Activated CD4-positive, alpha-beta T cell treated with anti-CD3 and anti-CD28 coated beads, Interleukin-2, amount 50 U/mL, for 16 hours (primary cell): ENCODE data around the gene MYO3B.
"Not testable (repeated sequence)": the region's sequence is repeated elsewhere in the genome, so short reads cannot be mapped to it uniquely, and the experiment has no call there.

Experiments used
- DNase-seq: peaks from one replicate; pipeline ENCODE4 v3.0.0-alpha.2; 2020

The MYO3B gene

GRCh38 chr2:170241756-170242155, 63.8 kb downstream of the MYO3B start:
- no peak for DNase-seq

GRCh38 chr2:170243118-170243837, 65.3 kb downstream of the MYO3B start:
- no peak for DNase-seq

GRCh38 chr2:170243898-170244297, 66.0 kb downstream of the MYO3B start:
- no peak for DNase-seq

GRCh38 chr2:170244555-170244954, 66.6 kb downstream of the MYO3B start:
- DNase-seq: no peak

- no peak for DNase-seq
Measured at GRCh38 chr2:170245312-170245711, 67.4 kb downstream of the MYO3B start.

GRCh38 chr2:170247333-170247732, 69.4 kb downstream of the MYO3B start:
- no peak for DNase-seq

- DNase-seq: no peak
Measured at GRCh38 chr2:170247882-170248393, 70.0 kb downstream of the MYO3B start.

GRCh38 chr2:170248574-170249393, 70.8 kb downstream of the MYO3B start:
- no peak for DNase-seq

GRCh38 chr2:170249761-170250160, 71.8 kb downstream of the MYO3B start:
- no peak for DNase-seq

- no peak for DNase-seq
Measured at GRCh38 chr2:170250584-170250983, 72.6 kb downstream of the MYO3B start.

GRCh38 chr2:170252414-170252813, 74.5 kb downstream of the MYO3B start:
- no peak for DNase-seq

- no peak for DNase-seq
Measured at GRCh38 chr2:170253721-170254230, 75.8 kb downstream of the MYO3B start.

- DNase-seq: no peak
Measured at GRCh38 chr2:170254293-170254732, 76.4 kb downstream of the MYO3B start.

- no peak for DNase-seq
Measured at GRCh38 chr2:170255137-170255536, 77.2 kb downstream of the MYO3B start.

- DNase-seq: no peak
Measured at GRCh38 chr2:170255971-170256370, 78.0 kb downstream of the MYO3B start.

- no peak for DNase-seq
Measured at GRCh38 chr2:170258382-170258781, 80.4 kb downstream of the MYO3B start.

- no peak for DNase-seq
Measured at GRCh38 chr2:170260188-170260587, 82.2 kb downstream of the MYO3B start.

GRCh38 chr2:170261566-170261965, 83.6 kb downstream of the MYO3B start:
- no peak for DNase-seq

GRCh38 chr2:170262343-170262742, 84.4 kb downstream of the MYO3B start:
- DNase-seq: no peak

GRCh38 chr2:170262806-170263205, 84.9 kb downstream of the MYO3B start:
- no peak for DNase-seq

GRCh38 chr2:170263728-170264521, 86.0 kb downstream of the MYO3B start:
- not testable (repeated sequence) for DNase-seq

- DNase-seq: no peak
Measured at GRCh38 chr2:170264522-170264860, 86.5 kb downstream of the MYO3B start.

GRCh38 chr2:170264865-170265264, 86.9 kb downstream of the MYO3B start:
- DNase-seq: no peak
